NCI-H460 (cell line): ENCODE measurements around the gene NACA. TPM values are rescaled to one million over a fixed set of nuclear protein-coding genes. Genes with fewer than 3 reads are reported as not detected.
A peak's percentile ranks its signal among the peaks of the same experiment; 100 is the strongest.

Experiments
- DNase-seq: peaks from one replicate; pipeline ENCODE4 v3.0.0-alpha.2; 2016; ENCODE audit warnings: low read depth; ENCODE audit errors: extremely low read depth
- small RNA-seq, 2 experiments: library from RNA; depleted of rRNA; stranded (forward); fragments of <200 nt; gene quantifications; one replicate each; pipeline ENCODE3, GENCODE V24; 2014
- total RNA-seq: library from RNA; depleted of rRNA; stranded (reverse); fragments of >200 nt; shearing (Covaris generic); gene quantifications from 2 replicates; pipeline ENCODE4 v1.2.3, GENCODE V29; 2014; rRNA removed

Gene NACA
- total RNA-seq, 1 experiment from 2014 or later: 1,699 TPM

- no peak for DNase-seq
Observed at GRCh38 chr12:56694161-56694560, 30.9 kb downstream of the NACA start.

GRCh38 chr12:56688846-56689109 lies 36.3 kb downstream of the NACA start:
- DNase-seq: no peak

GRCh38 chr12:56688129-56688845 lies 36.8 kb downstream of the NACA start, which contains the start of gene PTGES3:
Gene PTGES3, minus strand, starts transcription at chr12:56688284. Its CDS starts 285 bp downstream, at chr12:56687999.
- DNase-seq: peak; percentile 99

GRCh38 chr12:56687223-56688128 lies 37.6 kb downstream of the NACA start:
- no peak for DNase-seq

- no peak for DNase-seq
Observed at GRCh38 chr12:56684745-56685359, 40.2 kb downstream of the NACA start.

GRCh38 chr12:56682323-56682722 lies 42.8 kb downstream of the NACA start:
- DNase-seq: no peak

- no peak for DNase-seq
Observed at GRCh38 chr12:56679883-56680575, 45.1 kb downstream of the NACA start.

GRCh38 chr12:56678852-56679251 lies 46.2 kb downstream of the NACA start:
- DNase-seq: no peak

GRCh38 chr12:56677680-56678079 lies 47.4 kb downstream of the NACA start:
- DNase-seq: no peak

GRCh38 chr12:56676851-56677580 lies 48.1 kb downstream of the NACA start:
- no peak for DNase-seq

GRCh38 chr12:56671608-56672007 lies 53.5 kb downstream of the NACA start:
- no peak for DNase-seq

GRCh38 chr12:56670836-56671235 lies 54.3 kb downstream of the NACA start:
- no peak for DNase-seq

- DNase-seq: no peak
Observed at GRCh38 chr12:56668197-56668457, 57.0 kb downstream of the NACA start.

Small RNA genes lying within 50 kb of the gene (small RNA-seq; reads per million reads assigned to genes)
- 0 reads per million in 2 experiments for gene RN7SL809P

Other genes starting within 250 kb of the NACA start
- gene GLS2, start 237.1 kb downstream of the NACA start, total RNA-seq: not detected in 2 replicates
- gene RBMS2, start 203.5 kb downstream of the NACA start, total RNA-seq: 49.6 and 52.8 TPM in 2 replicates
- 30.4 and 32.4 TPM in 2 replicates for gene BAZ2A, start 95.0 kb downstream of the NACA start, total RNA-seq
- gene ATP5F1B, start 79.3 kb downstream of the NACA start, total RNA-seq: 1,105 and 1,272 TPM in 2 replicates
- 191 and 222 TPM in 2 replicates for gene PTGES3, start 37.0 kb downstream of the NACA start, total RNA-seq
- gene PRIM1, start 27.0 kb upstream of the NACA start, total RNA-seq: 34.1 TPM in 2 replicates
- 0.40 and 0.43 TPM in 2 replicates for gene HSD17B6, start 38.0 kb upstream of the NACA start, total RNA-seq
- gene SDR9C7, start 209.1 kb upstream of the NACA start, total RNA-seq: not detected in 2 replicates
- gene RDH16, start 232.3 kb upstream of the NACA start, total RNA-seq: 0.05 TPM in 1 of 2 replicates, not detected in the other